Panc1 (cell line): Measurements from ENCODE around the gene TENM3. TPM values are rescaled to one million over a fixed set of nuclear protein-coding genes. Genes with fewer than 3 reads are reported as not detected.

Source experiments
- ATAC-seq: fragments of 200-7000 bp; cut with Tn5 transposase; 2 replicates; pipeline ENCODE4 v1.9.1; 2020; ENCODE audit warnings: mild to moderate bottlenecking, moderate library complexity
- BruUV-seq: library from RNA; stranded (reverse); fragments of 400-500 nt; replicated peaks from 2 replicates; lab custom pipeline; 2021; lab: Mats Ljungman, UMichigan
- CTCF ChIA-PET: fragments of 300-600 bp; sonication (Branson Sonifier 250); formaldehyde crosslinking; loops from one replicate; lab custom pipeline; 2022; ENCODE audit warnings: antibody characterized with exemption; lab: Charles Lee
- POLR2A ChIA-PET: fragments of 300-600 bp; sonication (Branson Sonifier 250); formaldehyde crosslinking; loops from one replicate; lab custom pipeline; 2022; ENCODE audit warnings: antibody characterized with exemption; lab: Charles Lee
- DNase-seq: peaks from one replicate; pipeline ENCODE4 v3.0.0-alpha.2; 2010; ENCODE audit warnings: low read depth, low spot score
- H3K27ac ChIP-seq: 2 replicates; pipeline ENCODE4 v1.5.1; 2011; ENCODE audit warnings: mild to moderate bottlenecking, low read length, inconsistent platforms
- H3K27me3 ChIP-seq: fragments of 200-500 bp; sonication (Bioruptor generic); 2 replicates; pipeline ENCODE4 v1.6.0; 2014; ENCODE audit warnings: low read length, inconsistent platforms; ENCODE audit not compliant: control insufficient read depth, insufficient read depth
- H3K36me3 ChIP-seq: fragments of 200-500 bp; sonication (Bioruptor generic); 2 replicates; pipeline ENCODE4 v1.5.1; 2014; ENCODE audit warnings: inconsistent platforms, mild to moderate bottlenecking, low read length, moderate library complexity; ENCODE audit not compliant: control insufficient read depth, insufficient read depth
- H3K4me1 ChIP-seq: 2 replicates; pipeline ENCODE4 v1.5.1; 2011; ENCODE audit warnings: inconsistent platforms, mild to moderate bottlenecking, low read length, moderate library complexity; ENCODE audit not compliant: control insufficient read depth, insufficient read depth
- H3K4me3 ChIP-seq, 2 experiments: 2 replicates each; pipeline ENCODE4 v1.5.1; 2011 to 2012; ENCODE audit warnings: low read depth in 2 of 2, low read length in 2 of 2, mild to moderate bottlenecking in 2 of 2, inconsistent platforms in 1 of 2, moderate library complexity in 1 of 2
- H3K9me3 ChIP-seq: fragments of 200-500 bp; sonication (Bioruptor generic); 2 replicates; pipeline ENCODE4 v1.5.1; 2014; ENCODE audit warnings: low read depth, mild to moderate bottlenecking, inconsistent platforms, low read length, moderate library complexity; ENCODE audit not compliant: control insufficient read depth, insufficient read depth
- CTCF ChIP-seq: fragments of 450-650 bp; IDR thresholded peaks from 2 replicates; pipeline ENCODE4 v1.5.1; 2017; ENCODE audit warnings: mild to moderate bottlenecking
- POLR2AphosphoS5 ChIP-seq: IDR thresholded peaks from 2 replicates; pipeline ENCODE4 v1.6.1; 2012; ENCODE audit warnings: mild to moderate bottlenecking, low read depth, low read length, moderate library complexity
- SIN3A ChIP-seq: IDR thresholded peaks from 2 replicates; pipeline ENCODE4 v1.6.1; 2012; ENCODE audit warnings: low read depth, mild to moderate bottlenecking, low read length, moderate library complexity, borderline replicate concordance; ENCODE audit not compliant: insufficient read depth
- TCF7L2 ChIP-seq: IDR thresholded peaks from 2 replicates; pipeline ENCODE4 v1.6.1; 2011; ENCODE audit warnings: mild to moderate bottlenecking, low read depth, low read length, inconsistent platforms
- in situ Hi-C: cut with HindIII; loops from 2 replicates; pipeline ENCODE4 v1.10.0; 2016; ENCODE audit warnings: low sequenced_read_pairs, low pct_unique_long_range_greater_than_20kb
- intact Hi-C: fragments of 100-400 bp; cut with micrococcal nuclease; formaldehyde crosslinking; loops from one replicate; pipeline ENCODE4 v1.10.0; 2022; ENCODE audit not compliant: unreplicated experiment
- total RNA-seq: library from RNA; stranded (reverse); gene quantifications from one replicate; pipeline ENCODE4 v1.2.1, GENCODE V29; 2021; ENCODE audit not compliant: unreplicated experiment
- TF ChIP-seq, protein P1 (sequence below), 2 experiments: IDR thresholded peaks; 2 replicates each; pipeline ENCODE4 v1.6.1; 2011 to 2012; ENCODE audit warnings: low read depth in 2 of 2, control low read depth in 1 of 2, low read length in 1 of 2, mild to moderate bottlenecking in 1 of 2, moderate library complexity in 1 of 2; ENCODE audit not compliant: insufficient read depth in 1 of 2

Gene TENM3
- total RNA-seq, 1 experiment from 2014 or later, result 0.95 TPM

DNA sequence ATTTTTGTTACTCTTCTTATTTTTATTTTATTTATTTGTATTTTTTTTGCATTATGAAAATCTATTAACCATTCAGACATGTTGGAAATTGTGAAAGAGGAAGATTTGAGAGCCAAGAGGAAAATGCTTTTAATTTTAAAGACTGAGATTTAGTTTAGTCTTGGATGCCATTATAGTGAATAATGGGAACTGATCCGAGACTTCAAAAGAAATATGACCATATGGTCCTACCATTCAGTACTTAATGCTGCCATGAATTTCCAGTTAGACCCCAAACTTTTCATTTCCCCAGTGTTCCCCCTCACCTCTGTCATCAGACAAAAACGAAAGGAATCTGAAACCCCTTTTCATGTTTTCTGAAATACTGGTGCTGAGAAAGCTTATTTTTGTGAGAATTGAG, 95.5 kb downstream of the TENM3 start:
- Histone ChIP-seq H3K4me3 (no peak overlapping the region), H3K27me3 (no peaks in the 10 kb centered on the region), H3K36me3 (no peaks in the 10 kb centered on the region), H3K27ac (no peak overlapping the region), H3K4me1 (no peaks in the 10 kb centered on the region), H3K9me3 (no peaks in the 10 kb centered on the region)
- intact Hi-C loops, result no loop called here
- ATAC-seq (no peak), DNase-seq (no peak)
- no TSS peak for BruUV-seq
- in situ Hi-C loops, result no loop called here
- ChIA-PET CTCF (no interaction called here), POLR2A (no interaction called here)
- no peak for TF ChIP-seq POLR2AphosphoS5
- TF ChIP-seq, protein P1, sequence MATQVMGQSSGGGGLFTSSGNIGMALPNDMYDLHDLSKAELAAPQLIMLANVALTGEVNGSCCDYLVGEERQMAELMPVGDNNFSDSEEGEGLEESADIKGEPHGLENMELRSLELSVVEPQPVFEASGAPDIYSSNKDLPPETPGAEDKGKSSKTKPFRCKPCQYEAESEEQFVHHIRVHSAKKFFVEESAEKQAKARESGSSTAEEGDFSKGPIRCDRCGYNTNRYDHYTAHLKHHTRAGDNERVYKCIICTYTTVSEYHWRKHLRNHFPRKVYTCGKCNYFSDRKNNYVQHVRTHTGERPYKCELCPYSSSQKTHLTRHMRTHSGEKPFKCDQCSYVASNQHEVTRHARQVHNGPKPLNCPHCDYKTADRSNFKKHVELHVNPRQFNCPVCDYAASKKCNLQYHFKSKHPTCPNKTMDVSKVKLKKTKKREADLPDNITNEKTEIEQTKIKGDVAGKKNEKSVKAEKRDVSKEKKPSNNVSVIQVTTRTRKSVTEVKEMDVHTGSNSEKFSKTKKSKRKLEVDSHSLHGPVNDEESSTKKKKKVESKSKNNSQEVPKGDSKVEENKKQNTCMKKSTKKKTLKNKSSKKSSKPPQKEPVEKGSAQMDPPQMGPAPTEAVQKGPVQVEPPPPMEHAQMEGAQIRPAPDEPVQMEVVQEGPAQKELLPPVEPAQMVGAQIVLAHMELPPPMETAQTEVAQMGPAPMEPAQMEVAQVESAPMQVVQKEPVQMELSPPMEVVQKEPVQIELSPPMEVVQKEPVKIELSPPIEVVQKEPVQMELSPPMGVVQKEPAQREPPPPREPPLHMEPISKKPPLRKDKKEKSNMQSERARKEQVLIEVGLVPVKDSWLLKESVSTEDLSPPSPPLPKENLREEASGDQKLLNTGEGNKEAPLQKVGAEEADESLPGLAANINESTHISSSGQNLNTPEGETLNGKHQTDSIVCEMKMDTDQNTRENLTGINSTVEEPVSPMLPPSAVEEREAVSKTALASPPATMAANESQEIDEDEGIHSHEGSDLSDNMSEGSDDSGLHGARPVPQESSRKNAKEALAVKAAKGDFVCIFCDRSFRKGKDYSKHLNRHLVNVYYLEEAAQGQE (IDR thresholded peaks at IDR 0.05; ENCODE audit: insufficient read depth in 1 of 2, low read depth in 2 of 2, low read length in 1 of 2), result no peak
- no peak for TF ChIP-seq CTCF
- no peak for TF ChIP-seq TCF7L2
- no peak for TF ChIP-seq SIN3A

DNA sequence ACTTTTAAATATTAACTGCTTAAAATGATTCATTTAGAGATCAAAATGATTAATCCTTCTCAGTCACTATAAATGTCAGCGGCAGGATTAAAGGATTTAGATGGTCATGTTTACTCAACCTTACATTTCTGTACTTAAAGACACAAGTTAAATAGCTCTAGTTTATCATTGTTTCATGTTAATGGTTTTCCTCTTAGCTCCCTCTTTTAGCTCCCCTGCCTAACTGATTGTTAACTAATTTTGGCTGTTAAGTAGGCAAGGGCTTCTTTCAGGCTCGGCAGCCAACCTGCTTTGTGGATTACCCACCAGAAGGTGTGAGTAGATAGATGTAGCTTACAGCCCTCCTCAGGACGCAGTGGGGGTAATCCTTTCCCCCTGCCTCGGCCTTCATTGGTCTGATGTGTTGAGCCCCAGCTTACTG, 96.0 kb downstream of the TENM3 start:
- TF ChIP-seq POLR2AphosphoS5 (no peak), SIN3A (no peak), CTCF (no peak), TCF7L2 (no peak)
- TF ChIP-seq, protein P1 (IDR thresholded peaks at IDR 0.05; ENCODE audit: insufficient read depth in 1 of 2, low read depth in 2 of 2, low read length in 1 of 2), result no peak
- H3K27me3 ChIP-seq, result no peaks in the 10 kb centered on the region

More for the DNA sequence above, 96.0 kb downstream of the TENM3 start:
- Histone ChIP-seq H3K36me3 (no peaks in the 10 kb centered on the region), H3K4me1 (no peaks in the 10 kb centered on the region), H3K9me3 (no peaks in the 10 kb centered on the region), H3K27ac (no peak overlapping the region), H3K4me3 (no peak overlapping the region)
- ATAC-seq (no peak), DNase-seq (no peak)
- POLR2A ChIA-PET, result no interaction called here
- no TSS peak for BruUV-seq
- in situ Hi-C loops, result no loop called here
- CTCF ChIA-PET, result no interaction called here
- intact Hi-C loops, result no loop called here
